ENCODE results near the gene CLIP2. TPM values are rescaled to one million over a fixed set of nuclear protein-coding genes. Genes with fewer than 3 reads are reported as not detected.
A peak's percentile ranks its signal among the peaks of the same experiment; 100 is the strongest.
"Not testable (repeated sequence)": the region's sequence is repeated elsewhere in the genome, so short reads cannot be mapped to it uniquely, and the experiment has no call there.

Gene CLIP2
- total RNA-seq, 1 donor from 2014 or later, result 1.2 TPM

- H3K27me3 Mint-ChIP-seq, result no peaks in the 10 kb centered on the region
- H3K9me3 Mint-ChIP-seq, result no peaks in the 10 kb centered on the region
- no peaks in the 10 kb centered on the region for H3K36me3 Mint-ChIP-seq (ENCODE audit: low read depth)
- no peak overlapping the region for H3K27ac Mint-ChIP-seq
- no peak overlapping the region for H3K4me3 Mint-ChIP-seq
- no peak for DNase-seq
- intact Hi-C loops (cut with micrococcal nuclease), result no loop called here
- H3K4me1 Mint-ChIP-seq, result peaks cover 6% of the 10 kb centered on the region
Observed at GRCh38 chr7:74317146-74317782, 28.1 kb downstream of the CLIP2 start.

GRCh38 chr7:74318043-74318442 is 28.8 kb downstream of the CLIP2 start:
- H3K9me3 Mint-ChIP-seq, result no peaks in the 10 kb centered on the region
- H3K4me1 Mint-ChIP-seq, result peaks cover 6% of the 10 kb centered on the region
- H3K27ac Mint-ChIP-seq, result peak overlapping the region; percentile 78
- intact Hi-C loops (cut with micrococcal nuclease), result no loop called here
- H3K27me3 Mint-ChIP-seq, result no peaks in the 10 kb centered on the region
- DNase-seq, result no peak
- no peak overlapping the region for H3K4me3 Mint-ChIP-seq
- H3K36me3 Mint-ChIP-seq (ENCODE audit: low read depth), result no peaks in the 10 kb centered on the region

- no peak for DNase-seq
- peaks cover 6% of the 10 kb centered on the region for H3K4me1 Mint-ChIP-seq
- H3K36me3 Mint-ChIP-seq (ENCODE audit: low read depth), result no peaks in the 10 kb centered on the region
- no peaks in the 10 kb centered on the region for H3K9me3 Mint-ChIP-seq
- no peak overlapping the region for H3K4me3 Mint-ChIP-seq
- H3K27ac Mint-ChIP-seq, result no peak overlapping the region
- H3K27me3 Mint-ChIP-seq, result no peaks in the 10 kb centered on the region
- intact Hi-C loops (cut with micrococcal nuclease), result no loop called here
Observed at GRCh38 chr7:74320645-74321221, 31.5 kb downstream of the CLIP2 start.

GRCh38 chr7:74322892-74323291 is 33.7 kb downstream of the CLIP2 start:
- H3K4me1 Mint-ChIP-seq; DNase-seq; H3K36me3 Mint-ChIP-seq (ENCODE audit: low read depth); H3K27me3 Mint-ChIP-seq; H3K9me3 Mint-ChIP-seq; H3K27ac Mint-ChIP-seq; H3K4me3 Mint-ChIP-seq; intact Hi-C loops (cut with micrococcal nuclease): not testable (repeated sequence)

- H3K36me3 Mint-ChIP-seq (ENCODE audit: low read depth), result no peaks in the 10 kb centered on the region
- no peaks in the 10 kb centered on the region for H3K9me3 Mint-ChIP-seq
- no peak overlapping the region for H3K27ac Mint-ChIP-seq
- H3K4me1 Mint-ChIP-seq, result peaks cover 6% of the 10 kb centered on the region
- H3K4me3 Mint-ChIP-seq, result no peak overlapping the region
- no peaks in the 10 kb centered on the region for H3K27me3 Mint-ChIP-seq
- intact Hi-C loops (cut with micrococcal nuclease), result no loop called here
- no peak for DNase-seq
Observed at GRCh38 chr7:74324531-74325209, 35.5 kb downstream of the CLIP2 start.

- no peaks in the 10 kb centered on the region for H3K36me3 Mint-ChIP-seq (ENCODE audit: low read depth)
- H3K4me1 Mint-ChIP-seq, result peaks cover 6% of the 10 kb centered on the region
- H3K27ac Mint-ChIP-seq, result no peak overlapping the region
- H3K4me3 Mint-ChIP-seq, result no peak overlapping the region
- H3K9me3 Mint-ChIP-seq, result no peaks in the 10 kb centered on the region
- intact Hi-C loops (cut with micrococcal nuclease), result no loop called here
- no peaks in the 10 kb centered on the region for H3K27me3 Mint-ChIP-seq
- DNase-seq, result no peak
Observed at GRCh38 chr7:74325210-74325565, 36.0 kb downstream of the CLIP2 start.

GRCh38 chr7:74329225-74329624 is 40.0 kb downstream of the CLIP2 start:
- no peak for DNase-seq
- Mint-ChIP-seq H3K9me3 (no peaks in the 10 kb centered on the region), H3K4me1 (no peaks in the 10 kb centered on the region), H3K27ac (no peak overlapping the region), H3K27me3 (peaks cover 2% of the 10 kb centered on the region), H3K4me3 (no peak overlapping the region), H3K36me3 (ENCODE audit: low read depth) (no peaks in the 10 kb centered on the region)
- intact Hi-C loops (cut with micrococcal nuclease), result no loop called here

GRCh38 chr7:74332373-74333176 is 43.4 kb downstream of the CLIP2 start:
- Mint-ChIP-seq H3K9me3 (no peaks in the 10 kb centered on the region), H3K36me3 (ENCODE audit: low read depth) (no peaks in the 10 kb centered on the region), H3K27me3 (peaks cover 2% of the 10 kb centered on the region), H3K4me1 (no peaks in the 10 kb centered on the region), H3K4me3 (no peak overlapping the region), H3K27ac (no peak overlapping the region)
- intact Hi-C loops (cut with micrococcal nuclease), result no loop called here
- no peak for DNase-seq

GRCh38 chr7:74334030-74334429 is 44.8 kb downstream of the CLIP2 start:
- intact Hi-C loops (cut with micrococcal nuclease), result no loop called here

GRCh38 chr7:74337926-74338325 is 48.7 kb downstream of the CLIP2 start:
- intact Hi-C loops (cut with micrococcal nuclease), result no loop called here
- DNase-seq, result no peak
- H3K4me3 Mint-ChIP-seq, result no peak overlapping the region
- H3K4me1 Mint-ChIP-seq, result no peaks in the 10 kb centered on the region
- no peaks in the 10 kb centered on the region for H3K9me3 Mint-ChIP-seq
- no peak overlapping the region for H3K27ac Mint-ChIP-seq
- H3K36me3 Mint-ChIP-seq (ENCODE audit: low read depth), result no peaks in the 10 kb centered on the region
- no peaks in the 10 kb centered on the region for H3K27me3 Mint-ChIP-seq

More at GRCh38 chr7:74334030-74334429, 44.8 kb downstream of the CLIP2 start:
- Mint-ChIP-seq H3K4me3 (no peak overlapping the region), H3K27me3 (peaks cover 2% of the 10 kb centered on the region), H3K9me3 (no peaks in the 10 kb centered on the region), H3K27ac (no peak overlapping the region), H3K4me1 (no peaks in the 10 kb centered on the region), H3K36me3 (ENCODE audit: low read depth) (no peaks in the 10 kb centered on the region)
- DNase-seq, result no peak

GRCh38 chr7:74338366-74339108 is 49.3 kb downstream of the CLIP2 start:
- Mint-ChIP-seq H3K36me3 (ENCODE audit: low read depth) (no peaks in the 10 kb centered on the region), H3K27ac (no peak overlapping the region), H3K4me1 (no peaks in the 10 kb centered on the region), H3K27me3 (no peaks in the 10 kb centered on the region), H3K4me3 (no peak overlapping the region), H3K9me3 (no peaks in the 10 kb centered on the region)
- DNase-seq, result no peak
- intact Hi-C loops (cut with micrococcal nuclease), result no loop called here

GRCh38 chr7:74339648-74340047 is 50.4 kb downstream of the CLIP2 start:
- H3K27me3 Mint-ChIP-seq; H3K36me3 Mint-ChIP-seq (ENCODE audit: low read depth); intact Hi-C loops (cut with micrococcal nuclease); H3K4me3 Mint-ChIP-seq; H3K4me1 Mint-ChIP-seq; H3K9me3 Mint-ChIP-seq; H3K27ac Mint-ChIP-seq; DNase-seq: not testable (repeated sequence)

- Mint-ChIP-seq H3K4me1 (no peaks in the 10 kb centered on the region), H3K36me3 (ENCODE audit: low read depth) (no peaks in the 10 kb centered on the region), H3K4me3 (no peak overlapping the region), H3K27ac (no peak overlapping the region), H3K9me3 (no peaks in the 10 kb centered on the region), H3K27me3 (no peaks in the 10 kb centered on the region)
- intact Hi-C loops (cut with micrococcal nuclease), result no loop called here
- no peak for DNase-seq
Observed at GRCh38 chr7:74343281-74344131, 54.3 kb downstream of the CLIP2 start.

Data from activated CD4-positive, alpha-beta T cell treated with anti-CD3 and anti-CD28 coated beads, Interleukin-2, amount 10 ng/mL, durations not matched to agents 24 days and 14 days (primary cell).